ENCODE results near the gene DAPK3.
"Not testable (repeated sequence)": the region's sequence is repeated elsewhere in the genome, so short reads cannot be mapped to it uniquely, and the experiment has no call there.

DAPK3 gene

GRCh38 chr19:3949997-3950859, 20.7 kb downstream of the DAPK3 start:
- no peak overlapping the region for H3K27ac ChIP-seq (replicated peaks; ENCODE audit: low read length)
- no peak overlapping the region for H4K8ac ChIP-seq (ENCODE audit: low read depth, low read length)
- no peak overlapping the region for H2AFZ ChIP-seq (ENCODE audit: low read length)
- DNase-seq (ENCODE audit: low spot score), result no peak
- H2BK120ac ChIP-seq (ENCODE audit: low read depth, low read length), result no peak overlapping the region
- no peak overlapping the region for H3K4me2 ChIP-seq (ENCODE audit: insufficient read depth, low read length, poor library complexity, severe bottlenecking)
- H3K4me1 ChIP-seq (ENCODE audit: control insufficient read depth in 2 of 2, insufficient read depth in 1 of 2, low read depth in 1 of 2, low read length in 2 of 2), result peaks cover 3 to 9% of the 10 kb centered on the region in 2 donors
- peak overlapping the region; percentile 7 for H2AK5ac ChIP-seq (ENCODE audit: low read depth, low read length)
- H2BK12ac ChIP-seq (ENCODE audit: low read length), result no peak overlapping the region
- no CpG with 5 or more reads among the region's 20 CpGs for WGBS, 2 donors (ENCODE audit: extremely low coverage in 2 of 2, insufficient read length in 2 of 2, insufficient replicate concordance in 1 of 2)
- no peaks in the 10 kb centered on the region for H3K9me3 ChIP-seq (replicated peaks in 1 of 2; ENCODE audit: control insufficient read depth in 2 of 2, insufficient read depth in 1 of 2, low read depth in 1 of 2, low read length in 2 of 2)
- no peak overlapping the region for H3K14ac ChIP-seq (ENCODE audit: low read length)
- no peak overlapping the region for H3K9ac ChIP-seq (ENCODE audit: low read depth, low read length, poor library complexity)
- H3K27me3 ChIP-seq (ENCODE audit: control insufficient read depth in 3 of 3, insufficient read depth in 3 of 3, low read depth in 1 of 3, low read length in 3 of 3), result no peaks in the 10 kb centered on the region
- H2BK15ac ChIP-seq (ENCODE audit: low read length), result no peak overlapping the region
- no peak overlapping the region for H4K91ac ChIP-seq (ENCODE audit: low read depth, low read length, poor library complexity)
- peak overlapping the region; percentile 85 for H3K23ac ChIP-seq (ENCODE audit: low read depth, low read length, poor library complexity)
- H3K4ac ChIP-seq (ENCODE audit: low read length), result no peak overlapping the region
- no peaks in the 10 kb centered on the region for H3K36me3 ChIP-seq (replicated peaks in 1 of 2; ENCODE audit: control insufficient read depth in 2 of 2, insufficient read depth in 2 of 2, low read length in 2 of 2)
- peaks cover 3% of the 10 kb centered on the region for H3K79me1 ChIP-seq (ENCODE audit: low read depth, low read length)
- H3K4me3 ChIP-seq (ENCODE audit: low read length in 2 of 2), result no peak overlapping the region
- H2BK5ac ChIP-seq (ENCODE audit: low read length), result no peak overlapping the region
- peak overlapping the region; percentile 70 for H3K18ac ChIP-seq (ENCODE audit: low read length)

- no peak overlapping the region for H4K91ac ChIP-seq (ENCODE audit: low read depth, low read length, poor library complexity)
- H2AFZ ChIP-seq (ENCODE audit: low read length), result no peak overlapping the region
- H3K79me1 ChIP-seq (ENCODE audit: low read depth, low read length), result peaks cover 2% of the 10 kb centered on the region
- H3K4me1 ChIP-seq (ENCODE audit: control insufficient read depth in 2 of 2, insufficient read depth in 1 of 2, low read depth in 1 of 2, low read length in 2 of 2), result peaks cover 3 to 9% of the 10 kb centered on the region in 2 donors
- no peak overlapping the region for H3K27ac ChIP-seq (replicated peaks; ENCODE audit: low read length)
- peak overlapping the region; percentile 43 for H3K23ac ChIP-seq (ENCODE audit: low read depth, low read length, poor library complexity)
- peak overlapping the region; percentile 56 for H3K14ac ChIP-seq (ENCODE audit: low read length)
- H4K8ac ChIP-seq (ENCODE audit: low read depth, low read length), result no peak overlapping the region
- no peak overlapping the region for H3K4me2 ChIP-seq (ENCODE audit: insufficient read depth, low read length, poor library complexity, severe bottlenecking)
- no peak overlapping the region for H2BK15ac ChIP-seq (ENCODE audit: low read length)
- H2AK5ac ChIP-seq (ENCODE audit: low read depth, low read length), result no peak overlapping the region
- H2BK5ac ChIP-seq (ENCODE audit: low read length), result no peak overlapping the region
- no peak overlapping the region for H2BK120ac ChIP-seq (ENCODE audit: low read depth, low read length)
- no peaks in the 10 kb centered on the region for H3K36me3 ChIP-seq (replicated peaks in 1 of 2; ENCODE audit: control insufficient read depth in 2 of 2, insufficient read depth in 2 of 2, low read length in 2 of 2)
- H3K9ac ChIP-seq (ENCODE audit: low read depth, low read length, poor library complexity), result no peak overlapping the region
- H3K4ac ChIP-seq (ENCODE audit: low read length), result no peak overlapping the region
- WGBS, 2 donors (ENCODE audit: extremely low coverage in 2 of 2, insufficient read length in 2 of 2, insufficient replicate concordance in 1 of 2), result no CpG with 5 or more reads among the region's 11 CpGs
- H3K18ac ChIP-seq (ENCODE audit: low read length), result no peak overlapping the region
- no peak overlapping the region for H2BK12ac ChIP-seq (ENCODE audit: low read length)
- DNase-seq (ENCODE audit: low spot score), result no peak
- no peaks in the 10 kb centered on the region for H3K9me3 ChIP-seq (replicated peaks in 1 of 2; ENCODE audit: control insufficient read depth in 2 of 2, insufficient read depth in 1 of 2, low read depth in 1 of 2, low read length in 2 of 2)
- H3K4me3 ChIP-seq (ENCODE audit: low read length in 2 of 2), result no peak overlapping the region
- H3K27me3 ChIP-seq (ENCODE audit: control insufficient read depth in 3 of 3, insufficient read depth in 3 of 3, low read depth in 1 of 3, low read length in 3 of 3), result no peaks in the 10 kb centered on the region
Measured at GRCh38 chr19:3949294-3949693, 21.6 kb downstream of the DAPK3 start.

- peak overlapping the region; percentile 37 for H2AK5ac ChIP-seq (ENCODE audit: low read depth, low read length)
- not testable (repeated sequence) for H3K4me2 ChIP-seq (ENCODE audit: insufficient read depth, low read length, poor library complexity, severe bottlenecking); H2BK12ac ChIP-seq (ENCODE audit: low read length); H2BK15ac ChIP-seq (ENCODE audit: low read length); H3K18ac ChIP-seq (ENCODE audit: low read length); H3K27me3 ChIP-seq (ENCODE audit: control insufficient read depth in 3 of 3, insufficient read depth in 3 of 3, low read depth in 1 of 3, low read length in 3 of 3); H2BK5ac ChIP-seq (ENCODE audit: low read length); H3K4me1 ChIP-seq (ENCODE audit: control insufficient read depth in 2 of 2, insufficient read depth in 1 of 2, low read depth in 1 of 2, low read length in 2 of 2); H4K8ac ChIP-seq (ENCODE audit: low read depth, low read length); DNase-seq (ENCODE audit: low spot score); H3K23ac ChIP-seq (ENCODE audit: low read depth, low read length, poor library complexity); H3K79me1 ChIP-seq (ENCODE audit: low read depth, low read length); H3K4ac ChIP-seq (ENCODE audit: low read length); H2AFZ ChIP-seq (ENCODE audit: low read length); H4K91ac ChIP-seq (ENCODE audit: low read depth, low read length, poor library complexity); H3K9ac ChIP-seq (ENCODE audit: low read depth, low read length, poor library complexity); H2BK120ac ChIP-seq (ENCODE audit: low read depth, low read length); H3K4me3 ChIP-seq (ENCODE audit: low read length in 2 of 2); H3K36me3 ChIP-seq (replicated peaks in 1 of 2; ENCODE audit: control insufficient read depth in 2 of 2, insufficient read depth in 2 of 2, low read length in 2 of 2); H3K9me3 ChIP-seq (replicated peaks in 1 of 2; ENCODE audit: control insufficient read depth in 2 of 2, insufficient read depth in 1 of 2, low read depth in 1 of 2, low read length in 2 of 2); H3K27ac ChIP-seq (replicated peaks; ENCODE audit: low read length); H3K14ac ChIP-seq (ENCODE audit: low read length)
- no CpG with 5 or more reads among the region's 15 CpGs for WGBS, 2 donors (ENCODE audit: extremely low coverage in 2 of 2, insufficient read length in 2 of 2, insufficient replicate concordance in 1 of 2)
Measured at GRCh38 chr19:3947316-3947933, 23.5 kb downstream of the DAPK3 start.

- H2BK12ac ChIP-seq (ENCODE audit: low read length), result no peak overlapping the region
Measured at GRCh38 chr19:3945838-3946237, 25.1 kb downstream of the DAPK3 start.

More at GRCh38 chr19:3945838-3946237, 25.1 kb downstream of the DAPK3 start:
- no peak overlapping the region for H2AFZ ChIP-seq (ENCODE audit: low read length)
- no peak overlapping the region for H3K18ac ChIP-seq (ENCODE audit: low read length)
- H2BK5ac ChIP-seq (ENCODE audit: low read length), result no peak overlapping the region
- no peaks in the 10 kb centered on the region for H3K27me3 ChIP-seq (ENCODE audit: control insufficient read depth in 3 of 3, insufficient read depth in 3 of 3, low read depth in 1 of 3, low read length in 3 of 3)
- no peak overlapping the region for H2BK15ac ChIP-seq (ENCODE audit: low read length)
- H3K27ac ChIP-seq (replicated peaks; ENCODE audit: low read length), result no peak overlapping the region
- no peak overlapping the region for H3K9ac ChIP-seq (ENCODE audit: low read depth, low read length, poor library complexity)
- H3K23ac ChIP-seq (ENCODE audit: low read depth, low read length, poor library complexity), result no peak overlapping the region
- no peak overlapping the region for H2BK120ac ChIP-seq (ENCODE audit: low read depth, low read length)
- no peak overlapping the region for H3K4ac ChIP-seq (ENCODE audit: low read length)
- H3K36me3 ChIP-seq (replicated peaks in 1 of 2; ENCODE audit: control insufficient read depth in 2 of 2, insufficient read depth in 2 of 2, low read length in 2 of 2), result no peaks in the 10 kb centered on the region
- H3K4me1 ChIP-seq (ENCODE audit: control insufficient read depth in 2 of 2, insufficient read depth in 1 of 2, low read depth in 1 of 2, low read length in 2 of 2), result peaks cover 0 to 1% of the 10 kb centered on the region in 2 donors
- no CpG with 5 or more reads among the region's 2 CpGs for WGBS, 2 donors (ENCODE audit: extremely low coverage in 2 of 2, insufficient read length in 2 of 2, insufficient replicate concordance in 1 of 2)
- no peaks in the 10 kb centered on the region for H3K79me1 ChIP-seq (ENCODE audit: low read depth, low read length)
- H4K8ac ChIP-seq (ENCODE audit: low read depth, low read length), result peak overlapping the region; percentile 1
- H3K4me2 ChIP-seq (ENCODE audit: insufficient read depth, low read length, poor library complexity, severe bottlenecking), result no peak overlapping the region
- H3K14ac ChIP-seq (ENCODE audit: low read length), result no peak overlapping the region
- H4K91ac ChIP-seq (ENCODE audit: low read depth, low read length, poor library complexity), result no peak overlapping the region
- no peak overlapping the region for H3K4me3 ChIP-seq (ENCODE audit: low read length in 2 of 2)
- H3K9me3 ChIP-seq (replicated peaks in 1 of 2; ENCODE audit: control insufficient read depth in 2 of 2, insufficient read depth in 1 of 2, low read depth in 1 of 2, low read length in 2 of 2), result no peaks in the 10 kb centered on the region
- no peak overlapping the region for H2AK5ac ChIP-seq (ENCODE audit: low read depth, low read length)
- no peak for DNase-seq (ENCODE audit: low spot score)
